CD14-positive monocyte (primary cell): Measurements from ENCODE around the gene LSS. TPM values are rescaled to one million over a fixed set of nuclear protein-coding genes. Genes with fewer than 3 reads are reported as not detected.

Source experiments
- DNase-seq, 3 donors: peaks; one replicate each; pipeline ENCODE4 v3.0.0-alpha.2; 2011 to 2022
- H2AFZ ChIP-seq: 2 replicates; pipeline ENCODE4 v1.6.0; 2012; ENCODE audit warnings: mild to moderate bottlenecking, low read depth, low read length, inconsistent platforms; ENCODE audit not compliant: insufficient read depth, poor library complexity, severe bottlenecking
- H3K27ac ChIP-seq, 2 donors: 1 replicate in 1 of 2; 2 replicates in 1 of 2; pipeline ENCODE4 v1.5.1; 2012 to 2013; ENCODE audit warnings: low read length in 2 of 2, control low read depth in 1 of 2, inconsistent platforms in 1 of 2, low read depth in 1 of 2, mild to moderate bottlenecking in 1 of 2
- H3K27me3 ChIP-seq, 2 donors: one replicate each; pipeline versions ENCODE4 v1.6.0 to v1.6.1; 2011 to 2013; ENCODE audit warnings: low read length in 2 of 2; ENCODE audit not compliant: control insufficient read depth in 2 of 2, insufficient read depth in 2 of 2
- H3K36me3 ChIP-seq, 2 donors: replicated peaks in 1 of 2; 1 replicate in 1 of 2; 2 replicates in 1 of 2; pipeline versions ENCODE4 v1.5.1 to v1.6.1; 2012 to 2013; ENCODE audit warnings: low read length in 2 of 2, control low read depth in 1 of 2, inconsistent platforms in 1 of 2, mild to moderate bottlenecking in 1 of 2; ENCODE audit not compliant: insufficient read depth in 2 of 2, control insufficient read depth in 1 of 2
- H3K4me1 ChIP-seq, 2 donors: 1 replicate in 1 of 2; 2 replicates in 1 of 2; pipeline versions ENCODE4 v1.5.1 to v1.6.1; 2012 to 2013; ENCODE audit warnings: low read length in 2 of 2, control low read depth in 1 of 2, inconsistent platforms in 1 of 2, mild to moderate bottlenecking in 1 of 2, moderate library complexity in 1 of 2; ENCODE audit not compliant: insufficient read depth in 2 of 2, control insufficient read depth in 1 of 2
- H3K4me2 ChIP-seq: replicated peaks from 2 replicates; pipeline ENCODE3; 2012; ENCODE audit warnings: low read length, moderate library complexity, mild to moderate bottlenecking; ENCODE audit not compliant: poor library complexity, severe bottlenecking; ENCODE audit errors: extremely low read depth
- H3K4me3 ChIP-seq, 3 experiments: fragments of 200-600 bp in 1 of 3; sonication (generic) in 1 of 3; replicated peaks in 1 of 3; 1 replicate in 2 of 3; 2 replicates in 1 of 3; pipeline ENCODE4 v1.5.1; 2011 to 2013; ENCODE audit warnings: low read length in 3 of 3, mild to moderate bottlenecking in 3 of 3, control low read depth in 2 of 3, low read depth in 2 of 3, inconsistent platforms in 1 of 3, moderate library complexity in 1 of 3
- H3K79me2 ChIP-seq: 2 replicates; pipeline ENCODE4 v1.6.0; 2012; ENCODE audit warnings: mild to moderate bottlenecking, control low read depth, inconsistent platforms, low read length, moderate library complexity; ENCODE audit not compliant: insufficient read depth
- H3K9ac ChIP-seq: 2 replicates; pipeline ENCODE4 v1.6.0; 2017; ENCODE audit warnings: low read length, mild to moderate bottlenecking; ENCODE audit not compliant: insufficient read depth, poor library complexity, severe bottlenecking
- H3K9me3 ChIP-seq, 2 donors: replicated peaks in 1 of 2; 1 replicate in 1 of 2; 2 replicates in 1 of 2; pipeline versions ENCODE4 v1.5.1 to v1.6.1; 2012 to 2013; ENCODE audit warnings: low read length in 2 of 2, control low read depth in 1 of 2; ENCODE audit not compliant: control insufficient read depth in 1 of 2, insufficient read depth in 1 of 2
- H4K20me1 ChIP-seq: 2 replicates; pipeline ENCODE4 v1.6.0; 2012; ENCODE audit warnings: mild to moderate bottlenecking, low read length, control low read depth, moderate library complexity; ENCODE audit not compliant: insufficient read depth
- H3K27ac Mint-ChIP-seq, 7 donors: one replicate each; pipeline ENCODE4 v1.8.0; 2020; ENCODE audit warnings: mild to moderate bottlenecking in 7 of 7, mixed read lengths in 7 of 7, moderate library complexity in 6 of 7, inconsistent platforms in 2 of 7
- H3K27me3 Mint-ChIP-seq, 3 donors: one replicate each; pipeline ENCODE4 v1.8.0; 2021 to 2022; ENCODE audit warnings: low read depth in 3 of 3, mild to moderate bottlenecking in 3 of 3, mixed read lengths in 3 of 3, moderate library complexity in 3 of 3, inconsistent platforms in 1 of 3
- H3K36me3 Mint-ChIP-seq, 2 donors: one replicate each; pipeline ENCODE4 v1.8.0; 2020; ENCODE audit warnings: mixed read lengths in 2 of 2, inconsistent platforms in 1 of 2, mild to moderate bottlenecking in 1 of 2
- H3K4me1 Mint-ChIP-seq: one replicate; pipeline ENCODE4 v1.8.0; 2020; ENCODE audit warnings: mild to moderate bottlenecking, mixed read lengths
- H3K4me3 Mint-ChIP-seq, 2 donors: one replicate each; pipeline ENCODE4 v1.8.0; 2020; ENCODE audit warnings: mild to moderate bottlenecking in 2 of 2, mixed read lengths in 2 of 2, moderate library complexity in 1 of 2
- H3K9me3 Mint-ChIP-seq, 7 donors: one replicate each; pipeline ENCODE4 v1.8.0; 2020 to 2022; ENCODE audit warnings: mixed read lengths in 7 of 7, mild to moderate bottlenecking in 6 of 7, moderate library complexity in 6 of 7, inconsistent platforms in 2 of 7
- WGBS: methylation state at CpG from one replicate; pipeline ENCODE4 v1.1.5; 2013; ENCODE audit warnings: missing lambda C conversion rate; ENCODE audit not compliant: insufficient coverage; 5-methylcytosine and 5-hydroxymethylcytosine counted together
- intact Hi-C, 2 donors: fragments of 100-400 bp; cut with micrococcal nuclease; formaldehyde crosslinking; loops; one replicate each; pipeline versions ENCODE4 v1.15.0 to v1.15.1; 2023
- polyA plus RNA-seq, 3 donors: library from polyadenylated mRNA; depleted of rRNA in 1 of 3; unstranded in 2 of 3; stranded (reverse) in 1 of 3; fragments of 300-500 nt in 2 of 3; fragments of >200 nt in 1 of 3; fragmentation: Illumina TruSeq in 2 of 3; gene quantifications; 1 replicate in 2 of 3; 2 replicates in 1 of 3; pipeline ENCODE4 v1.2.3, GENCODE V29; 2012 to 2021
- TF ChIP-seq, protein P1 (sequence below): fragments of 200-600 bp; IDR thresholded peaks from one replicate; pipeline ENCODE4 v1.8.0; 2022; ENCODE audit warnings: antibody characterized with exemption, mild to moderate bottlenecking

The LSS gene
- polyA plus RNA-seq, 3 donors: 4.1 to 20.0 (median 4.9) TPM

DNA sequence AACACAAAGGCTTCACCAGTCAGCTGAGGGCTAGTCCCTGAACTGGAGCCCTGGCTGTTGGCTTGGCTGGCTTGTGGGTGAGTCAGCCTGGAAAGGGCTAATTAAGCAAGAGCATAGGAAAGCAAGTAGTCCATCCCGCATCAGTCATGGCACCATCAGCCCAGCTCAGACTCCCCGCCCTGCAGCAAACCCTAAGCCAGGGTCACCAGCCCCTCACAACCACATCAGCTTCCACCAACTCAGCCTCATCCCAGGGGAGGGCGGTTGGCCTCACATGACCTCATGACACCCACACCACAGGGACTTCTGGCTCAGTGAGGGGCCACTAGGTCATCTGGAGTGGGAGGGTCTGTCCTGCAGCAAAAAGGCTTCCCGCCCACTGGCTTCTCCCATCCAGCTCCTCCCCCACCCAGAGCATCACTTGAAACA is 37.3 kb downstream of the LSS start:
- Mint-ChIP-seq H3K27me3 (peaks cover 0 to 2% (median 2%) of the 10 kb centered on the region in 3 donors), H3K36me3 (peaks cover 30 to 36% of the 10 kb centered on the region in 2 donors), H3K9me3 (peaks cover 0 to 2% (median 0%) of the 10 kb centered on the region in 7 donors), H3K4me3 (no peak overlapping the region), H3K27ac (peak overlapping the region in 2 of 7 donors; percentile 9 to 26), H3K4me1 (peaks cover 3% of the 10 kb centered on the region)
- intact Hi-C loops: no loop called here
- H3K9ac ChIP-seq: no peak overlapping the region
- H3K27ac ChIP-seq: no peak overlapping the region
- peaks cover 12 to 36% of the 10 kb centered on the region in 2 donors for H3K36me3 ChIP-seq
- no peaks in the 10 kb centered on the region for H3K9me3 ChIP-seq
- no peaks in the 10 kb centered on the region for H3K27me3 ChIP-seq
- DNase-seq: no peak
- H3K4me1 ChIP-seq: no peaks in the 10 kb centered on the region
- no peaks in the 10 kb centered on the region for H3K79me2 ChIP-seq
- TF ChIP-seq, protein P1, sequence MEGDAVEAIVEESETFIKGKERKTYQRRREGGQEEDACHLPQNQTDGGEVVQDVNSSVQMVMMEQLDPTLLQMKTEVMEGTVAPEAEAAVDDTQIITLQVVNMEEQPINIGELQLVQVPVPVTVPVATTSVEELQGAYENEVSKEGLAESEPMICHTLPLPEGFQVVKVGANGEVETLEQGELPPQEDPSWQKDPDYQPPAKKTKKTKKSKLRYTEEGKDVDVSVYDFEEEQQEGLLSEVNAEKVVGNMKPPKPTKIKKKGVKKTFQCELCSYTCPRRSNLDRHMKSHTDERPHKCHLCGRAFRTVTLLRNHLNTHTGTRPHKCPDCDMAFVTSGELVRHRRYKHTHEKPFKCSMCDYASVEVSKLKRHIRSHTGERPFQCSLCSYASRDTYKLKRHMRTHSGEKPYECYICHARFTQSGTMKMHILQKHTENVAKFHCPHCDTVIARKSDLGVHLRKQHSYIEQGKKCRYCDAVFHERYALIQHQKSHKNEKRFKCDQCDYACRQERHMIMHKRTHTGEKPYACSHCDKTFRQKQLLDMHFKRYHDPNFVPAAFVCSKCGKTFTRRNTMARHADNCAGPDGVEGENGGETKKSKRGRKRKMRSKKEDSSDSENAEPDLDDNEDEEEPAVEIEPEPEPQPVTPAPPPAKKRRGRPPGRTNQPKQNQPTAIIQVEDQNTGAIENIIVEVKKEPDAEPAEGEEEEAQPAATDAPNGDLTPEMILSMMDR: no peak
- 100% methylated on average over 1 of the region's 4 CpGs for WGBS
- no peak overlapping the region for H3K4me3 ChIP-seq
- H3K4me2 ChIP-seq: no peak overlapping the region
- H4K20me1 ChIP-seq: no peaks in the 10 kb centered on the region
- H2AFZ ChIP-seq: no peak overlapping the region

DNA sequence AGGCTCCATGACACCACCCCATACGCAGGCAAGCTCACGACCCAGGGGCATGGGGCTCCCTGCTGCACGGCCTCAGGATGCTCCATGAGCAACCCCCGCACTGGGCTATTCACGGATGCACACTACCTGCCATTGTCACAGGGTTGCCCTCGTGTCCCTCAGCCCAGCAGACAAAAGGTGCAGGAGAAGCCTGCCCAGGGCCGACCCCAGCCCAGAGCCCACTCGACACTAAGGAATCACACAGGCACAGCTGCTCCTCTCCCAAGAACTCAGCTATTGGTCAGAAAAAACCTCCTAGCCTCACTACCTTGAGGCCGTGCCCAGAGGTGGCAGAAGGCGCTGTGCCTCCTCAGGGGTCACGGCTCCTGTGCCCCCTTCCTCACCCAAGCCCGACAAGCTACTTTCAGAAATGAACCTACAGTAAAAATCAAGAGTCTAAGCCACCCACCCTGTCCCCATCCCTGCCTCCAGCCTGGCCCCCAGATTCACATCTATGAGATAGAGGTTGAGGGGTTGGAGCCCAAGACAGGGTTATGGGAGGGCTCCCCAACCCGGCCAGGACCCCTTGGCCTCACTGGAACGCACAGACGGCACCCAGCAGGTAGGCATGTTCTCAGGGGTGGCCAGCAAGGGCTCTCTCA is 38.0 kb downstream of the LSS start:
- H3K79me2 ChIP-seq: no peaks in the 10 kb centered on the region
- TF ChIP-seq, protein P1: no peak
- H3K27me3 ChIP-seq: no peaks in the 10 kb centered on the region
- 98% methylated on average over 13 of the region's 15 CpGs for whole genome bisulfite sequencing
- no peak overlapping the region for H2AFZ ChIP-seq
- Mint-ChIP-seq H3K4me1 (peaks cover 4% of the 10 kb centered on the region), H3K9me3 (peaks cover 0 to 2% (median 0%) of the 10 kb centered on the region in 7 donors), H3K36me3 (peaks cover 23 to 30% of the 10 kb centered on the region in 2 donors), H3K27ac (no peak overlapping the region), H3K27me3 (peaks cover 0 to 2% (median 2%) of the 10 kb centered on the region in 3 donors), H3K4me3 (no peak overlapping the region)
- intact Hi-C loops: no loop called here
- H3K36me3 ChIP-seq: peaks cover 12 to 29% of the 10 kb centered on the region in 2 donors
- no peak overlapping the region for H3K4me3 ChIP-seq
- no peaks in the 10 kb centered on the region for H3K4me1 ChIP-seq
- DNase-seq: no peak
- H3K27ac ChIP-seq: no peak overlapping the region
- no peaks in the 10 kb centered on the region for H4K20me1 ChIP-seq
- no peaks in the 10 kb centered on the region for H3K9me3 ChIP-seq
- H3K9ac ChIP-seq: no peak overlapping the region
- no peak overlapping the region for H3K4me2 ChIP-seq
